ENCODE data around the gene RRM1. TPM values are rescaled to one million over a fixed set of nuclear protein-coding genes. Genes with fewer than 3 reads are reported as not detected.

Gene RRM1
- polyA plus RNA-seq, 1 donor (not counting 4 experiments of a cell fraction or from before 2014, with no cell fraction given) = 65.6 TPM

GRCh38 chr11:4061700-4062099 is 32.9 kb upstream of the RRM1 start:
- TF ChIP-seq EZH2 (IDR thresholded peaks at IDR 0.05; ENCODE audit: low read length) (no peak), CTCF (optimal IDR thresholded peaks at IDR 0.05 in 1 of 3, IDR thresholded peaks at IDR 0.05 in 1 of 3, conservative IDR thresholded peaks at IDR 0.05 in 1 of 3; ENCODE audit: extremely low read depth in 1 of 3, insufficient read depth in 2 of 3, low read length in 3 of 3) (no peak)
- dilution Hi-C loops (cut with MboI; ENCODE audit: extremely low pct_ligation_motif_present, low sequenced_read_pairs) = loop anchor here (25.0 kb wide), 2 partner anchors 99 to 199 kb away; partner anchors contain the start of gene STIM1
- H3K27ac ChIP-seq (ENCODE audit: control insufficient read depth, insufficient read depth, low read length) = no peak overlapping the region

GRCh38 chr11:4063348-4063747 is 31.3 kb upstream of the RRM1 start:
- Histone ChIP-seq H3K27ac (ENCODE audit: control insufficient read depth, insufficient read depth, low read length) (no peak overlapping the region), H3K4me3 (ENCODE audit: control insufficient read depth in 2 of 3, extremely low read depth in 1 of 3, insufficient read depth in 2 of 3, low read depth in 1 of 3, low read length in 3 of 3) (no peak overlapping the region), H3K4me2 (ENCODE audit: control insufficient read depth, extremely low read depth, insufficient read depth, low read depth, low read length) (no peak overlapping the region), H2AFZ (ENCODE audit: control insufficient read depth, low read length) (no peak overlapping the region), H3K4me1 (ENCODE audit: control insufficient read depth, extremely low read depth, insufficient read depth, low read length) (peaks cover 17% of the 10 kb centered on the region), H3K79me2 (ENCODE audit: control insufficient read depth, insufficient read depth, low read length) (no peaks in the 10 kb centered on the region), H3K27me3 (ENCODE audit: control insufficient read depth, extremely low read depth, insufficient read depth, low read length) (no peaks in the 10 kb centered on the region), H3K9me3 (ENCODE audit: control insufficient read depth, low read depth, low read length) (no peaks in the 10 kb centered on the region), H4K20me1 (ENCODE audit: control insufficient read depth, extremely low read depth, insufficient read depth, low read length) (no peaks in the 10 kb centered on the region), H3K9ac (ENCODE audit: control insufficient read depth, extremely low read depth, insufficient read depth, low read length) (no peak overlapping the region), H3K36me3 (ENCODE audit: control insufficient read depth in 2 of 2, extremely low read depth in 1 of 2, insufficient read depth in 2 of 2, low read length in 2 of 2) (peaks cover 0 to 4% of the 10 kb centered on the region in 2 experiments), H3K9me1 (ENCODE audit: control insufficient read depth, extremely low read depth, insufficient read depth, low read length) (no peaks in the 10 kb centered on the region)
- dilution Hi-C loops (cut with MboI; ENCODE audit: extremely low pct_ligation_motif_present, low sequenced_read_pairs) = loop anchor here (25.0 kb wide), 2 partner anchors 101 to 201 kb away; partner anchors contain the start of gene STIM1
- DNase-seq (ENCODE audit: low read depth, low spot score) (no peak), FAIRE-seq (no peak)
- TF ChIP-seq EZH2 (IDR thresholded peaks at IDR 0.05; ENCODE audit: low read length) (no peak), CTCF (optimal IDR thresholded peaks at IDR 0.05 in 1 of 3, IDR thresholded peaks at IDR 0.05 in 1 of 3, conservative IDR thresholded peaks at IDR 0.05 in 1 of 3; ENCODE audit: extremely low read depth in 1 of 3, insufficient read depth in 2 of 3, low read length in 3 of 3) (no peak)

More at GRCh38 chr11:4061700-4062099, 32.9 kb upstream of the RRM1 start:
- FAIRE-seq (no peak), DNase-seq (ENCODE audit: low read depth, low spot score) (no peak)
- H4K20me1 ChIP-seq (ENCODE audit: control insufficient read depth, extremely low read depth, insufficient read depth, low read length) = no peaks in the 10 kb centered on the region
- H3K79me2 ChIP-seq (ENCODE audit: control insufficient read depth, insufficient read depth, low read length) = no peaks in the 10 kb centered on the region
- H3K4me1 ChIP-seq (ENCODE audit: control insufficient read depth, extremely low read depth, insufficient read depth, low read length) = peaks cover 25% of the 10 kb centered on the region
- no peak overlapping the region for H3K4me2 ChIP-seq (ENCODE audit: control insufficient read depth, extremely low read depth, insufficient read depth, low read depth, low read length)
- H2AFZ ChIP-seq (ENCODE audit: control insufficient read depth, low read length) = no peak overlapping the region
- H3K9me3 ChIP-seq (ENCODE audit: control insufficient read depth, low read depth, low read length) = no peaks in the 10 kb centered on the region
- H3K9ac ChIP-seq (ENCODE audit: control insufficient read depth, extremely low read depth, insufficient read depth, low read length) = no peak overlapping the region
- peaks cover 0 to 9% of the 10 kb centered on the region in 2 experiments for H3K36me3 ChIP-seq (ENCODE audit: control insufficient read depth in 2 of 2, extremely low read depth in 1 of 2, insufficient read depth in 2 of 2, low read length in 2 of 2)
- no peaks in the 10 kb centered on the region for H3K9me1 ChIP-seq (ENCODE audit: control insufficient read depth, extremely low read depth, insufficient read depth, low read length)
- H3K27me3 ChIP-seq (ENCODE audit: control insufficient read depth, extremely low read depth, insufficient read depth, low read length) = no peaks in the 10 kb centered on the region
- H3K4me3 ChIP-seq (ENCODE audit: control insufficient read depth in 2 of 3, extremely low read depth in 1 of 3, insufficient read depth in 2 of 3, low read depth in 1 of 3, low read length in 3 of 3) = no peak overlapping the region

Data from keratinocyte (primary cell).